SH-SY5Y (cell line): Measurements from ENCODE around the gene RASA4B.

Experiments used
- GATA2 ChIP-seq: IDR thresholded peaks from 2 replicates; pipeline ENCODE4 v1.6.1; 2011; ENCODE audit warnings: mild to moderate bottlenecking, low read depth, low read length
- GATA3 ChIP-seq: IDR thresholded peaks from 2 replicates; pipeline ENCODE4 v1.6.1; 2011; ENCODE audit warnings: low read depth, mild to moderate bottlenecking, low read length, moderate library complexity

- TF ChIP-seq GATA3 (no peak), GATA2 (no peak)
Measured at GRCh38 chr7:102433219-102434038, 84.1 kb downstream of the RASA4B start, which contains the start of gene ORAI2.
